Muscle of back (tissue), 13 donors: ENCODE data around the gene LRRC75B. TPM values are rescaled to one million over a fixed set of nuclear protein-coding genes. Genes with fewer than 3 reads are reported as not detected.
"Not testable (repeated sequence)": the region's sequence is repeated elsewhere in the genome, so short reads cannot be mapped to it uniquely, and the experiment has no call there.

Experiments used
- DNase-seq, 3 donors: peaks; one replicate each; pipeline versions ENCODE4 v3.0.0 to v3.0.0-alpha.2; 2013
- long read RNA-seq, 9 donors: transcript quantifications; one replicate each; lab custom pipeline, GENCODE V29; 2026
- polyA plus RNA-seq, 10 donors: library from polyadenylated mRNA; unstranded; fragments of 120-200 nt; gene quantifications; one replicate each; pipeline ENCODE4 v1.2.1, GENCODE V29; 2013; ENCODE audit not compliant: insufficient read length in 10 of 10

Gene LRRC75B, protein sequence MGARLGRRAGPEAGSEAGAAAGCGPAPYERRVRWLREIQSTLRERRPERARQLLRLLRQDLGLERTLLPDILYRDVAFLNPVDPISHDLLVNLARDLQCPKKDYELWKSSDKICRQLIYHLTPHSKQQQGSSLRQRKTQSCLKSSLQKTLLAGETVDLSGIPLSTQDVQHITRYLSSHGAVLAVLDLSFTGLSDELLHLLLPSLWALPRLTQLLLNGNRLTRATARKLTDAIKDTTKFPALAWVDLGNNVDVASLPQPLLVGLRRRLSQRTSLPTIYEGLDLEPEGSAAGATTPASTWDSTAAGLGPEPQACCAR
- polyA plus RNA-seq = 10 to 100 TPM in 1 of 10 donors, 1 to 10 TPM in 9; 5.9 to 12.4 (median 7.5) TPM
- long read RNA-seq, donor 1, partial matches to known transcripts = 0 of 1 reads
- long read RNA-seq, donor 1, other reads (novel, unspliced or antisense) = 0 of 1 reads
- long read RNA-seq, donor 2 = 0 reads
- long read RNA-seq, donor 3 = 0 reads
- long read RNA-seq, donor 4, partial matches to known transcripts = 0 of 1 reads
- long read RNA-seq, donor 4, other reads (novel, unspliced or antisense) = 0 of 1 reads
- long read RNA-seq, donor 5, partial matches to known transcripts = 0 of 3 reads
- long read RNA-seq, donor 5, other reads (novel, unspliced or antisense) = 0 of 3 reads
- long read RNA-seq, donor 6, partial matches to known transcripts = 0 of 1 reads
- long read RNA-seq, donor 6, other reads (novel, unspliced or antisense) = 0 of 1 reads
- long read RNA-seq, donor 7, partial matches to known transcripts = 0 of 1 reads
- long read RNA-seq, donor 7, other reads (novel, unspliced or antisense) = 0 of 1 reads
- long read RNA-seq, donor 8 = 0 reads
- long read RNA-seq, donor 9 = 0 reads

DNA sequence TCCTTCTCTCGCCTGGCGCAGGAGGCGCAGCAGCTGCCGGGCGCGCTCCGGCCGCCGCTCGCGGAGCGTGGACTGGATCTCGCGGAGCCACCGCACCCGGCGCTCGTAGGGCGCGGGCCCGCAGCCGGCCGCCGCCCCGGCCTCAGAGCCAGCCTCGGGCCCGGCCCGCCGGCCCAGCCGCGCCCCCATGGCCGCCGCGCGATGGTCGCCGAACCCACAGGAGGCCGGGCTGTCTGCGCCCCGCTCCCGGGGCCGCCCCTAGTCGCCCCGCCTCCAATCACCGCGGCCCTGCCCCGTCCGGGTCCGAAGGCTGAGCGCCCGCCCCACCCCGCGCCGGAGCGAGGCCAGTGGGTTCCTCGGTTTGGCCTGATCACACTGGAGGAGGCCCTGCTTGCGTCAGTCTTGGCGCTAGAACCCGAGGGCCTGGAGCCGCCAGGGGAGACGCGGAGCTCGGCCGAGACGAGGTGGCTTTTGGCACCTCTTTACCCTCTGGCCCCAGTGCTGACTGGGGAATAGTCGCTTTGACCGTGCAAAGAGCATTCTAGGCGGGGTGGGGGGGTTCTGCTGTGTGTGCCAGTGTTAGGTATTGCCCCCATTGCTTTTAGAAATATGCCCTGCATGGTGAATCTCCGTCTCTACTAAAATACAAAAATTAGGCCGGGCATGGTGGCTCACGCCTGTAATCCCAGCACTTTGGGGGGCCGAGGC, at the start of gene LRRC75B:
Gene LRRC75B (minus strand): TSS at position 223 of the 708 bp plus-strand sequence. CDS start 34 bp downstream, at position 189.
- DNase-seq = peak; percentile 79 to 92 (median 89)

DNA sequence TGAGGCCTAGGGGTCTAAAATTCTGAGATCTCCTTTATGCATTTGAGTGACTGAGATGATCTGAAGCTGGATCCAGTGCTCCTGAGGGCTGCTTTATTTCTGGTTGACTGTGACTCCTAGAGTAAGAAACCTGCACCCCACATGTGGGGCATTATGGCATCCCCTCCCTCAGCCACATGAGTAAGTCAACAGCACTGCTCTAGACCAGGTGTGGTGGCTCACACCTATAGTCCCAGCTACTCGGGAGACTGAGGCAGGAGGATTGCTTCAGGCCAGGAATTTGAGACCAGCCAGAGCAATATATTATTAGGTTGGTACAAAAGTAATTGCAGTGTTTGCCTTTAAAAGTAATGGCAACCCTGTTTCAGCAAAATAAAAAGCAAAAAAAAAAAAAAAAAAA, 49.4 kb upstream of the LRRC75B start:
- DNase-seq = not testable (repeated sequence)

DNA sequence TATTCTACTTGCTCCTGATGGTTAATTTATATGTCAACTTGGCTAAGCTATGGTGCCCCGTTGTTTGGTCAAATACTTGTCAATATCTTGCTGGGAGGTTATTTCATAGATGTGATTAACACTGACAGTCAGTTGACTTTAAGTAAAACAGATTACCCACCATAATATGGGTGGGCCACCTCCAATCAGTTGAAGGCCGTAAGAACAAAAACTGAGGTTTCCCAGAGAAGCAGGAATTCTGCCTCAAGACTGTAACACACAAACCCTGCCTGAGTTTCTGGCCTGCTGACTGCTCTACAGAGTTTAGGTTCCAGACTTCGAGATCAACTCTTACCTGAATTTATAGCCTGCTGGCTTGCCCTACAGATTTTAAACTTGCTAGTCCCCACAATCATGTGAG, 43.6 kb upstream of the LRRC75B start:
- DNase-seq = not testable (repeated sequence)

DNA sequence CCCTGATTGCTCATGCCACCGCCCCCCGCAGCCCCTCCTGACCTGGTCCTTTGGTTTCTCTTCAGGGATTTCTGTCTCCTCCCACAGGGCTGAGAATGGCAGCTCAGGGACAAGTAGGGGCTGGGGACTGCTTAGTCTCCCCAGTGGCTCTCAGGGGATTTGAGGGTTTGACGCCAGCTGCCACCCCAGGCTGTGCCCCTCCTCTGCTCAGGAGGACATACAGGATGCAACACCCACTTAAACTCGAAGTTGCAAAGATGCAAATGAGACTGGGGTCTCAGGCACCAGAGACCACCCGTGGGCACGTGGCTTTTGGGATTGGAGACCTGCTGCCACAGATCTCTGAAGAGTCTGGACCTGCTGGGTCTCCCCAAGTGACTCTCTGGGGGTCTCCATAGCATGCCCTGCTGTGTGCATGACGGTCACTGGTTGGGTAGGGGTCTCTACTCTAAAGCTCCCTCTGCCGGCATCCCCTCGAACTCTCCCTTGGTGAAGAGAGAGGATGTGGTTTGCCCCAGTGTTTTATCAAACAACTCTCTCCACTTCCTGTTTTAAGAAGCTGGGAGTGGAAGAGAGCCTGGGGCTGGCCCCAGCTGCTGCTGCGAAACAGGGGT, 42.0 kb upstream of the LRRC75B start:
- peak in 1 of 3 donors; percentile 1 for DNase-seq

DNA sequence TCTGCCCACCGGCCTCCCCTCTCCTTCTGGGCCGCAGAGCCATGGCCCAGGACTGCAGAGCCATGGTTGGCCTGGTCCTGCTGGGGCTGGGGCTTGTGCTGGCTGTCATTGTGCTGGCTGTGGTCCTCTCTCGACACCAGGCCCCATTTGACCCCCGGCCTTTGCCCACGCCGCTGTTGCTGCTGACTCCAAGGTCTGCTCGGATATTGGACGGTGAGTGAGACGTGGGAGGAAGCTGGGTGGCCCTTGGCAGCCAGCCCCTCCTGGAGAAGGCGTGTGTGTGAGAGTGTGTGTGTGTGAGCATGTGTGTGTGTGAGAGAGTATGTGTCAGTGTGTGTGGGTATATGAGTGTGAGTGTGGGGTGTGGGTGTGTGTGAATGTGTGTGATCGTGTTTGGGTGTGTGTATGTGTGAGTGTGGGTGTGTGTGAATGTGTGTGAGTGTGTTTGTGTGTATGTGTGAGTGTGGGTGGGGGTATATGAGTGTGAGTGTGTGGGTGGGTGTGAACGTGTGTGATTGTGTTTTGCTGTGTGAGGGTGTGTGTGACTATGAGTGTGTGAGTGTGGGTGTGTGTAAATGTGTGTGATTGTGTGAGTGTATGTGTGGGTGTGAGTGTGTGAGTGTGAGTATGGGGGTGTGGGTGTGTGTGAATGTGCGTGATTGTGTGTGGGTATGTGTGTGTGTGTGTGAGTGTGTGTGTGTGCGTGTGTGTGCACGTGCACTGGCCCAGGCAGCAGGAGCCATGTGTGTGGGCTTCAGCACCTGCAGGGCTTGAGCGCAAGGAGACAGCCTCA, 40.6 kb upstream of the LRRC75B start:
- DNase-seq = peak in 1 of 3 donors; percentile 63

DNA sequence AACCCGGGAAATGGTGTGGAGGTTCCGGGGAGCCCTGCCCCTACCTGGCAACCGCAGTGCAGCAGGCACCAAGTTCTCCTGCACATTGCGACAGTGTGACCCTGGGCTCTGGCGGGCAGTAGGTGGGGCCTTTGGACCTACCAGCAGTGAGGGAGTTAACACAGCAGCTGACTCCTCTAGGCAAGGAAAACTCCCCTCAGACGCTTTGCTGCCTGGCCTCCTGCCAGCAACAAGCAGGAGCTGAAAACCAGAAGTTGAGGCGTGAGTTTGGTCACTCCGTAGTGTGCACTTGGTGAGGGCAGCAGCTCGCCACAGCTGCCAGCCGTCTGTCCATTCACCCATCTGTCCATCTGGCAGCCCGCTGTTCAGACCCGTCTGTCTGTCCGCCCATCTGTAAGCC, 39.8 kb upstream of the LRRC75B start:
- peak; percentile 14 to 80 (median 22) for DNase-seq

DNA sequence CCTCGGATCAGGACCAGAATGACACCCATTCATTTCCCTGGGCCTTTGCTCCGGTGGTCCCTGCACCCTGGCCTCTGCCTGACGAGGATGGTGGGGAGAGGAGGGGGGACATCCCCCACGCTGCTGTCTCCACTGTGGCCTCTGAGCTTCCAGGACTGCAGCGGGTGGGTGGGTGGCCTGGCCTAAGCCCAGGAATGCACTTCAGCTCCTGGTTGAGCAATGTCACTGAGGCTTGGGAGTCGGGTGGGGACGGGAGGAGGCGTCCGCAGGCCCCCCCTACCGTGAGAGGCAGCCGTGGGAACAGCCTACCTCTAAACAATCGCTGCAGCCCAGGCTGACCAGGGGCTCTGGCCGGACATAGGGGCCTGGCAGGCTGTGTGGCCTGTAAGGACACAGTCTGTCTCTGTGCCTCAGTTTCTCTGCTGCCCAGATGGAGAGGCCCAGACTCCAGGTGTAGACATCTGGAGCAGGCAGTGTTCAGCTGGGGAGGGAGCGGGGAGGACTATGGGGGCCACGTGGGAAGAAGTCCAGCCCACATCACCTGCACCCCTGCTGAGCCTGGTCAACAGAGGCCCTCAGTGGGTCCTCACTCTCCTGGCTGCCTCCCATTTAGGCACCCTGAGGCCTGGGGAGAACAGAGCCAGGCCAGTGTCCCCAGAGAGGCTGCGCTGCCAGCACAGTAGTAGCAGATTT, 38.7 kb upstream of the LRRC75B start:
- peak in 1 of 3 donors; percentile 69 for DNase-seq

DNA sequence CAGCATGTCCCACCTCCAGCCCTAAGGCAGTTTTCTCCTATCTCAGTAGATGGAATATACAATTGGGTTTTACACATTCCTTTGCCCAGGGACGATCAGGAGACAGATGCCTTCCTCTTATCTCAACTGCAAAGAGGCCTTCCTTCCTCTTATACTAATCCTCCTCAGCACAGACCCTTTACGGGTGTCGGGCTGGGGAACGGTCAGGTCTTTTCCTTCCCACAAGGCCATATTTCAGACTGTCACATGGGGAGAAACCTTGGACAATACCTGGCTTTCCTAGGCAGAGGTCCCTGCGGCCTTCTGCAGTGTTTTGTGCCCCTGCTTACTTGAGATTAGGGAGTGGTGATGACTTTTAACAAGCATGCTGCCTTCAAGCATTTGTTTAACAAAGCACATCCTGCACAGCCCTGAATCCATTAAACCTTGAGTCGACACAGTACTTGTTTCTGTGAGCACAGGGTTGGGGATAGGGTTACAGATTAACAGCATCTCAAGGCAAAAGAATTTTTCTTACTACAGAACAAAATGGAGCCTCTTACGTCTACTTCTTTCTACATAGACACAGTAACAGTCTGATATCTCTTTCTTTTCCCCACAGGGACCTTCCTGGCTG, 38.0 kb upstream of the LRRC75B start:
- DNase-seq = not testable (repeated sequence)

DNA sequence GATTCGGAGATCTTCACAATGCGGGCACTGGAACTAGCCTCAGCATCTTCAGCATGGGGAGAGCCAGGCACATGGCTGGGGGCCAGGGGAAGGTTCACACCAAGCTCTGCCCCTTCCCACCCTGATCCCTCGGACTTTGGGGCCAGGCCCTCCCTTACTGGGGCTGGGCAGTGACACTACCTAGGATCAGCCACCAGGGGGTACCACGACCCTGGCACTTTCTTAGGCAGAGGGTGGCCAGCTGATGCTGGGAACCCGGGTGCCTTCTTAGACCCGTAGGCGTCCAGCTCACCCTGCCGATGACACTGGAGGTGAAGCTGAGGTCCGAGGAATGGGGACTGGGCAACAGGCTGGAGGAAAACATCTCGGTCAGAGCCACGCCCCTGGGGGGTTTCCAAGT, 36.2 kb upstream of the LRRC75B start:
- peak in 1 of 3 donors; percentile 11 for DNase-seq

DNA sequence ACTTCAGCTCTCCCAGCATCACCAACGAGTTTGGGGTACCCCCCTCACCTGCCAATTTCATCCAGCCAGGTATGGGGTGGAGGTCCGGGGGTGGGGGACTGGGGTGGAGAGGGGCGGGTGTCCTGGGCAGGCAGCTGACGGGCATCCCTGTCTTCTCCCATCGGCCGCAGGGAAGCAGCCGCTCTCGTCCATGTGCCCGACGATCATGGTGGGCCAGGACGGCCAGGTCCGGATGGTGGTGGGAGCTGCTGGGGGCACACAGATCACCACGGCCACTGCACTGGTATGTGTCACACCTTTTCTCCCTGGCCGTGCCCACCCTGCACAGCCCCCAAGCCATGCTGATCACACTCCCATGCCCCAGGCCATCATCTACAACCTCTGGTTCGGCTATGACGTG, 35.0 kb upstream of the LRRC75B start:
- not testable (repeated sequence) for DNase-seq

DNA sequence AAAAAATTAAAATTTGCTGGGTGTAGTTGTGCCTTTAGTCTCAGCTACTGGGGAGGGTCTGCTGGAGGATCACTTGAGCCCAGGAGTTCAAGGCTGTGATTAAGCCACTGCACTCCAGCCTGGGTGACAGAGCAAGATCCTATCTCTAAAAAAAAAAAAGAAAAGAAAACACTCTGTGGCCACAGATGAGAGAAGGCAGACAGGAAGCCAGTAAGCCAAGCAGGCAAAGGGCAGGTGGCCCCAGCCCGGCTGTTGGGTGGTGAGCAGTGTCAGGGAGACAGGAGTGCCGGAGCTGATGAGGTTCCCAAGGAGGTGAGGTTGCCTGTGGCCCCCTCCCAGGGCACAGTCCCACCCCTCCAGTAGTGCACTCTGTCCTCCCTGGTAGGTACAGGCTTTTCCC, 29.7 kb upstream of the LRRC75B start:
- DNase-seq = not testable (repeated sequence)

DNA sequence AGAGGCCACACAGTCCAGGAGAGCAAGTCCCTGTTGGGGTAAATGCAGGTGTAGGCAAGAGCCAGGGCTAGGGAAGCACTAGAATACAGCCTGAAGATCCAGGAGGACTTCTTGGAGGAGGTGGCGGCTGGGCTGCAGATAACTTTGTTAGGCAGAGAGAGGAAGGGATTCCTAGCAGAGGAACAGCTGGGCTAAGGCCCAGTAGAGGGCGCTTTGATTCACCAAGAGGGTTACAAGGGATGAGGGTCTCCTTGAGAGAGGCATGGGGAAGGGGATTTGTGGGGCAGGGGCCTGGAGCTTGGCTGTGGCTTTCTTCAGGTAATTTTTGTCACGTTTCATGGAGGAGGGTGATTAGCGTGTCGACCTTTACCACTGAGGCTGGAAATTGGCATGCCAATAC, 28.4 kb upstream of the LRRC75B start:
- DNase-seq = not testable (repeated sequence)

DNA sequence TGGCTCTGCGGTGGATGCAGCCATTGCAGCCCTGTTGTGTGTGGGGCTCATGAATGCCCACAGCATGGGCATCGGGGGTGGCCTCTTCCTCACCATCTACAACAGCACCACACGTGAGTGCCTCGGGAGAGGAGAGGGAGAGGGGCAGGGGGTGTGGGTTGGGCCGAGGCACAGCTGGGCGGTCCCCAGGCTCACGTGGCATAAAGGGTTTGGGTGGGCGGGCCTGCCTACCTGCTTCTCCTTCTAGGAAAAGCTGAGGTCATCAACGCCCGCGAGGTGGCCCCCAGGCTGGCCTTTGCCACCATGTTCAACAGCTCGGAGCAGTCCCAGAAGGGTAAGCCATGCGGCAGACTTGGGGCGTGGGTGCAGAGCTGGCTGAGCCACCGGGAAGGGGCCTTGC, 21.9 kb upstream of the LRRC75B start:
- DNase-seq = not testable (repeated sequence)

DNA sequence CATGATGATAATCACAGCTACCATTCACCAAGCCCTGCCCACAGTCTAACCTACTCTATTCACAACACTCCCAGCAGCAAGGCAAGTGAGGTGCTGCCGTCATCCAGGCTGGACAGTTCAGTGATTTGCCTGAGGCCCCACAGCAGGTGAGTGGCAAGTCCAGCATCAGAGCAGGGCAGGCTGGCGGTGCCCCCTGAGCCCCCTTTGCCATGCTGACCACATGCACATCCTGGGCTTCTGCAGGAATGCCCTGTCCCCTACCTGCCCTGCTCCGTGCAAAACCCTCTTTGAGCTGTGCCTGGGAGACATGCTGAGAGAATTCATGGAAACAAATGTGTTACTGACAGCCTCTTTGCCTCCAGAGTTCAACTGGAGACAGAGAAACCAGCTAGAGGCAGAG, 17.0 kb upstream of the LRRC75B start:
- not testable (repeated sequence) for DNase-seq

DNA sequence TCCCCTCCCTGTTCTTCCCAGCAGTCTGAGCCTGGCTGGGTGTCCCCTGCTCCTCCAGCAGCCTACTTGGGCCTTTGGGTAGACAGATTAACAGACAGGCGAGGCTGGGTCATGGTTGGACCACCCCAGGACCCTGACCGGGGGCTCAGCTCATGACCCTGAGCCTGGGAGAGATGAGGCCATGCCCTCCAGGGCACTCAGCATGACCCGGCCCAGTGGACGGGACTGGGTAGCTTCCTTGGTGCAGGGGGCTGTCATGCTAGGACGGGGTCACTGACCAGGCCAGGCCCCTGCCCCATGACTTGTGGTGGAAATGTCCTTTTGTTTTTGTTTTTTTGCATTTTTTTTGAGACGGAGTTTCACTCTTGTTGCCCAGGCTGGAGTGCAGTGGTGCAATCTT, 15.5 kb upstream of the LRRC75B start:
- DNase-seq = not testable (repeated sequence)

DNA sequence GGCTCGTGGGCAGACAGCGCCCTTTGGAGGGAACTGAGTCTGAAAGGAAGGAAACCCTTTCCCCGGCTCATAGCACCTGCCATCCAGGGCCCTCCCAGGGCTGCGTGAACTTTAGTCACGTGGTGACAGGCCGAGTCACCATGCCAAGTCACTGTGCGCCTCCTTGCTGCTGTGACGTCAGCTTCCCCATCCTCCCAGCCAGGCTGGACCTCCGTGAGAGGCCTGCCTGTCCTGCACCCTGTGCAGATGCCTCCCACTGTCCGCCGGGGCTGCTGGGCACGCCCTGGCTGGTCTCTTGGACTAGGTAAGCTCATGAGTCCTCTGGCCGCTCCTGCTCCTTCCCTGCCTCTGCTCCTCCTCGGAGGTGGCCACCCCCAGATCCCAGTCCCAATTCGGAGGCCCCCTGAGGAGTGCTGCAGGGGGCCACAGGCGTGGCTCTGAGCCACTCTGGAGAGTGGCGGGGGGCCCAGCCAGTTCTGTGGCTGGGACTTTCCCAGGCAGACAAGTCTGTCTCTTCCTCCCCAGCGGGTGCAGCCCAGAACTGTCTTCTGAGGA, 14.6 kb upstream of the LRRC75B start:
- not testable (repeated sequence) for DNase-seq

DNA sequence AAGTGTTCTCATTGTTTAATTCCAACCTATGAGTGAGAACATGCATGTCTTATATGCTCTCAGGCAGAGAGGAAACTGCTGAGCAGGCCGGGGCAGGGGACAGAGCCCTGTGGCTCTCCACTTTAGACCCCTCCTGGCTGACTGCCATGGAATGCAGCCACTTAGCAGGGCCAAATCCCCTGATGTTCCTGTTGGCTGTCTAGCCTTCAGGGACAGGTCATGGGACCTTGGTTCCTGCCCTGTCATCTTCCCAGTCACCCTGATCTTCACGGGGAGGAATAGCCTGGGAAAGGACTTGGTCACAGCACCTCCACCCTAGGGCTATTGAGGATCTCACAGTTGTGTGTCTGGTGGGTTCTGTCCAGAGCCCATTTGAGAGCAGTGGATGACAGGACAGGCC, 13.5 kb upstream of the LRRC75B start:
- DNase-seq = not testable (repeated sequence)

DNA sequence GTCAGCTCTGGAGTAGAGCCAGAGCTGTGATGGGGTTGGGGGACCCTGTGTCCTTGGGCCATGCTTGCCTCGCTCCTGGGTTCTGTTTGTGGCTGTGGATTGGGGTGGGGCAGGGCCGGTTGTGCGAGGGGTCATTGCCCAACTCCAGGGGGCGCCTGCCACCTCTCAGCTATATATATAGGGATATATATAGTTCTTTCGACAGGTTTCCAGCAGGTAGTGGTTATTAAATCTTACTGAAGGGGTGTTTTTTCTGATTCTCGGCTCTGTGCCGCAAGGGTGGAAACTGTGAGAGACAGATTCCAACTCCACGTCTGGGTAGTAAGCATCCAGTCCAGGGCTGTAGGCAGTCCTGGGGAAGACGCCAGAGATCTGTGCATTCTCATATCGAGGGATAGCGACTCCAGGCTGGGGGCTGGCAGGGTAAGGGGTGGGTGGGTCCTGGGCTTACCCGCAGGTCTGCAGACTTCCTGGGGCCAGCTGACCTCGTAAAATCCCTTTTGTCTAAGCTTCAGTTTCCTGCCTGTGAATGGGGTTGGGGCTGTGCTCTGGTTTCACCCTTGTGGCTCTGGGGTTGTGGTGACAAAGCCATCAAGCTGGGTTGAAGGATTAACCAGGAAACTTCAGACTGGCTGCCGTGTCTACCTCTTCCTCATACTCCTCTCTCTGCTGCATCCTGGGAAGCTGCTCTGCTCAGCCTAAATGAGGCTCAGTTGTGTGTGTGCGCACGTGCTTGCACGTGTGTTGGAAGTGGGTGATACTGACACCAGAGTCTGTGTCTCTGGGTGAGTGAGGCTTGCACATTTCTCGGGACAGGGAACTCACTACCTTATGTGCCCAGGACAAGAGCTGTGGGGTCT, 11.1 kb upstream of the LRRC75B start:
- peak in 1 of 3 donors; percentile 34 for DNase-seq
